Measurements from ENCODE around the gene RSPO3. TPM values are rescaled to one million over a fixed set of nuclear protein-coding genes. Genes with fewer than 3 reads are reported as not detected.

RSPO3 gene
- total and polyA plus RNA-seq, 4 donors, result 1.4 to 3.5 (median 1.6) TPM

DNA sequence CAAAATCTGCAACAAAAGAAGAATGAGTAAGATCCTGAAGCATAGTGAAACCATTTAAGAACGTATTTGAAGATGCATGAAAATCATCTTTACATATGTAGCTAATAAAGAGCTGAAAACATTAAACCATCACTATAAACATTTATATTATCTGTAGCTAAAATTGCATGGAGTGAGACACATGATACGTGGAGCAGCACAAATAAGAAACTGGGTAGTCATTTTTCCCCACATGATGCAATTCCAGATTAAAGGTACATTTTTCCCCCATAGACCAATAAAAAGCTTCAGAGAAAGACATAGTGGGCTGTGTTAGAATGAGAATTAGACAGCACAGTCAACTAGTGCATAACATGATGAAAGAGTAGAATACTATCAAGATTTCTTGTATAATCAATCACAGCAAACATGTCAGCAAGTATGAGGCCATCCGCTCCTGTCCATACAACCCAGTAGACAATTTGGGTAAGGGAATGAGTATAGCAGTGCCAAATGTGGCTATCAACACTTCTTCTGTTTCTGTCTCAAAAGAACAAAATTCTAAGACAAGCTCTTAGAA lies 67.0 kb downstream of the RSPO3 start:
- no peak overlapping the region for H3K27ac ChIP-seq (ENCODE audit: low read depth in 1 of 2, low read length in 2 of 2)
- H3K27me3 ChIP-seq (ENCODE audit: control insufficient read depth in 4 of 4, insufficient read depth in 4 of 4, low read length in 3 of 4), result no peaks in the 10 kb centered on the region
- H3K9me3 ChIP-seq (ENCODE audit: control insufficient read depth in 4 of 4, low read length in 3 of 4), result no peaks in the 10 kb centered on the region
- H3K36me3 ChIP-seq (ENCODE audit: control insufficient read depth in 4 of 4, insufficient read depth in 3 of 4, low read depth in 1 of 4, low read length in 3 of 4), result no peaks in the 10 kb centered on the region
- TF ChIP-seq RXRA (IDR thresholded peaks at IDR 0.05) (no peak), FOXA2 (IDR thresholded peaks at IDR 0.05) (no peak), RAD21 (IDR thresholded peaks at IDR 0.05) (no peak), GABPA (IDR thresholded peaks at IDR 0.05 in 1 of 2, conservative IDR thresholded peaks at IDR 0.05 in 1 of 2) (no peak), FOXA1 (IDR thresholded peaks at IDR 0.05) (no peak), ZBTB33 (IDR thresholded peaks at IDR 0.05) (no peak), TAF1 (conservative IDR thresholded peaks at IDR 0.05) (no peak), HNF4A (conservative IDR thresholded peaks at IDR 0.05) (no peak), HNF4G (IDR thresholded peaks at IDR 0.05) (no peak), EGR1 (IDR thresholded peaks at IDR 0.05; ENCODE audit: low read depth in 2 of 2) (no peak), JUND (IDR thresholded peaks at IDR 0.05) (no peak), SP1 (IDR thresholded peaks at IDR 0.05) (no peak), YY1 (IDR thresholded peaks at IDR 0.05) (no peak), NR2F2 (IDR thresholded peaks at IDR 0.05) (no peak)
- TF ChIP-seq, protein P1, sequence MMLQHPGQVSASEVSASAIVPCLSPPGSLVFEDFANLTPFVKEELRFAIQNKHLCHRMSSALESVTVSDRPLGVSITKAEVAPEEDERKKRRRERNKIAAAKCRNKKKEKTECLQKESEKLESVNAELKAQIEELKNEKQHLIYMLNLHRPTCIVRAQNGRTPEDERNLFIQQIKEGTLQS (IDR thresholded peaks at IDR 0.05), result no peak
- TF ChIP-seq, protein P2, sequence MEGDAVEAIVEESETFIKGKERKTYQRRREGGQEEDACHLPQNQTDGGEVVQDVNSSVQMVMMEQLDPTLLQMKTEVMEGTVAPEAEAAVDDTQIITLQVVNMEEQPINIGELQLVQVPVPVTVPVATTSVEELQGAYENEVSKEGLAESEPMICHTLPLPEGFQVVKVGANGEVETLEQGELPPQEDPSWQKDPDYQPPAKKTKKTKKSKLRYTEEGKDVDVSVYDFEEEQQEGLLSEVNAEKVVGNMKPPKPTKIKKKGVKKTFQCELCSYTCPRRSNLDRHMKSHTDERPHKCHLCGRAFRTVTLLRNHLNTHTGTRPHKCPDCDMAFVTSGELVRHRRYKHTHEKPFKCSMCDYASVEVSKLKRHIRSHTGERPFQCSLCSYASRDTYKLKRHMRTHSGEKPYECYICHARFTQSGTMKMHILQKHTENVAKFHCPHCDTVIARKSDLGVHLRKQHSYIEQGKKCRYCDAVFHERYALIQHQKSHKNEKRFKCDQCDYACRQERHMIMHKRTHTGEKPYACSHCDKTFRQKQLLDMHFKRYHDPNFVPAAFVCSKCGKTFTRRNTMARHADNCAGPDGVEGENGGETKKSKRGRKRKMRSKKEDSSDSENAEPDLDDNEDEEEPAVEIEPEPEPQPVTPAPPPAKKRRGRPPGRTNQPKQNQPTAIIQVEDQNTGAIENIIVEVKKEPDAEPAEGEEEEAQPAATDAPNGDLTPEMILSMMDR (IDR thresholded peaks at IDR 0.05; ENCODE audit: low read depth, low read length, missing input control), result no peak
- TF ChIP-seq, protein P3, sequence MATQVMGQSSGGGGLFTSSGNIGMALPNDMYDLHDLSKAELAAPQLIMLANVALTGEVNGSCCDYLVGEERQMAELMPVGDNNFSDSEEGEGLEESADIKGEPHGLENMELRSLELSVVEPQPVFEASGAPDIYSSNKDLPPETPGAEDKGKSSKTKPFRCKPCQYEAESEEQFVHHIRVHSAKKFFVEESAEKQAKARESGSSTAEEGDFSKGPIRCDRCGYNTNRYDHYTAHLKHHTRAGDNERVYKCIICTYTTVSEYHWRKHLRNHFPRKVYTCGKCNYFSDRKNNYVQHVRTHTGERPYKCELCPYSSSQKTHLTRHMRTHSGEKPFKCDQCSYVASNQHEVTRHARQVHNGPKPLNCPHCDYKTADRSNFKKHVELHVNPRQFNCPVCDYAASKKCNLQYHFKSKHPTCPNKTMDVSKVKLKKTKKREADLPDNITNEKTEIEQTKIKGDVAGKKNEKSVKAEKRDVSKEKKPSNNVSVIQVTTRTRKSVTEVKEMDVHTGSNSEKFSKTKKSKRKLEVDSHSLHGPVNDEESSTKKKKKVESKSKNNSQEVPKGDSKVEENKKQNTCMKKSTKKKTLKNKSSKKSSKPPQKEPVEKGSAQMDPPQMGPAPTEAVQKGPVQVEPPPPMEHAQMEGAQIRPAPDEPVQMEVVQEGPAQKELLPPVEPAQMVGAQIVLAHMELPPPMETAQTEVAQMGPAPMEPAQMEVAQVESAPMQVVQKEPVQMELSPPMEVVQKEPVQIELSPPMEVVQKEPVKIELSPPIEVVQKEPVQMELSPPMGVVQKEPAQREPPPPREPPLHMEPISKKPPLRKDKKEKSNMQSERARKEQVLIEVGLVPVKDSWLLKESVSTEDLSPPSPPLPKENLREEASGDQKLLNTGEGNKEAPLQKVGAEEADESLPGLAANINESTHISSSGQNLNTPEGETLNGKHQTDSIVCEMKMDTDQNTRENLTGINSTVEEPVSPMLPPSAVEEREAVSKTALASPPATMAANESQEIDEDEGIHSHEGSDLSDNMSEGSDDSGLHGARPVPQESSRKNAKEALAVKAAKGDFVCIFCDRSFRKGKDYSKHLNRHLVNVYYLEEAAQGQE (IDR thresholded peaks at IDR 0.05), result no peak
- TF ChIP-seq, protein P4, sequence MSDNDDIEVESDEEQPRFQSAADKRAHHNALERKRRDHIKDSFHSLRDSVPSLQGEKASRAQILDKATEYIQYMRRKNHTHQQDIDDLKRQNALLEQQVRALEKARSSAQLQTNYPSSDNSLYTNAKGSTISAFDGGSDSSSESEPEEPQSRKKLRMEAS (IDR thresholded peaks at IDR 0.05), result no peak
- 88% methylated on average over 3 of the region's 3 CpGs for WGBS
- H3K4me3 ChIP-seq (ENCODE audit: low read depth in 1 of 3, low read length in 3 of 3), result no peak overlapping the region
- H3K9ac ChIP-seq (ENCODE audit: low read depth in 1 of 2, low read length in 2 of 2), result no peak overlapping the region
- no peaks in the 10 kb centered on the region for H3K4me1 ChIP-seq (ENCODE audit: control insufficient read depth in 4 of 4, insufficient read depth in 4 of 4, low read length in 3 of 4)
- no peak for DNase-seq (ENCODE audit: low spot score)
